GM12878 (cell line): ENCODE data around the gene BGLAP. TPM values are rescaled to one million over a fixed set of nuclear protein-coding genes. Genes with fewer than 3 reads are reported as not detected.

Source experiments
- ATAC-seq: fragments of 200-7000 bp; cut with Tn5 transposase; 3 replicates; pipeline ENCODE4 v1.9.1; 2020; ENCODE audit warnings: mild to moderate bottlenecking, moderate library complexity
- BruUV-seq: library from RNA; stranded (reverse); fragments of 400-500 nt; replicated peaks from 2 replicates; lab custom pipeline; 2021; lab: Mats Ljungman, UMichigan
- CTCF ChIA-PET: fragments of 300-600 bp; sonication (Branson Sonifier 250); formaldehyde crosslinking; extraction: SDS; loops from one replicate; lab custom pipeline; 2021; ENCODE audit warnings: inconsistent platforms; lab: Yijun Ruan, JAX
- POLR2A ChIA-PET: fragments of 350-600 bp; formaldehyde crosslinking; extraction: SDS; loops from one replicate; lab custom pipeline; 2021; ENCODE audit warnings: inconsistent platforms; lab: Charles Lee
- RAD21 ChIA-PET: fragments of 300-600 bp; sonication (Branson Sonifier 250); formaldehyde crosslinking; loops from one replicate; lab custom pipeline; 2023; ENCODE audit warnings: antibody characterized with exemption; ENCODE audit not compliant: unreplicated experiment; lab: Charles Lee
- SMC1A ChIA-PET: fragments of 300-600 bp; sonication (Branson Sonifier 250); formaldehyde crosslinking; loops from one replicate; lab custom pipeline; 2023; ENCODE audit not compliant: unreplicated experiment, uncharacterized antibody; lab: Charles Lee
- DNase-seq: peaks from one replicate; pipeline ENCODE4 v3.0.0-alpha.2; 2011; ENCODE audit warnings: low read depth, low spot score
- FAIRE-seq: peaks from 3 replicates; lab custom pipeline; 2011; peaks lifted over from hg19 to GRCh38; lab: Jason Lieb, UNC
- H2AFZ ChIP-seq: 2 replicates; pipeline ENCODE4 v1.6.0; 2011; ENCODE audit warnings: low read depth, low read length, control low read depth; ENCODE audit not compliant: control insufficient read depth
- H3K27ac ChIP-seq: 2 replicates; pipeline ENCODE4 v1.5.1; 2011; ENCODE audit warnings: control low read depth; ENCODE audit not compliant: control insufficient read depth, insufficient read depth
- H3K27me3 ChIP-seq, 2 experiments: replicated peaks in 1 of 2; 2 replicates each; pipeline versions ENCODE4 v1.6.0 to v1.6.1; 2011; ENCODE audit warnings: low read length in 1 of 2; ENCODE audit not compliant: control insufficient read depth in 2 of 2, insufficient read depth in 2 of 2
- H3K36me3 ChIP-seq, 2 experiments: 2 replicates each; pipeline ENCODE4 v1.5.1; 2011; ENCODE audit warnings: low read length in 1 of 2; ENCODE audit not compliant: control insufficient read depth in 2 of 2, insufficient read depth in 2 of 2
- H3K4me1 ChIP-seq: 2 replicates; pipeline ENCODE4 v1.6.1; 2011; ENCODE audit warnings: mild to moderate bottlenecking, low read length, moderate library complexity, mixed read lengths; ENCODE audit not compliant: control insufficient read depth, insufficient read depth
- H3K4me2 ChIP-seq: 2 replicates; pipeline ENCODE4 v1.6.0; 2011; ENCODE audit warnings: control low read depth; ENCODE audit not compliant: control insufficient read depth, insufficient read depth
- H3K4me3 ChIP-seq: fragments of 200-600 bp; sonication (generic); 2 replicates; pipeline ENCODE4 v1.5.1; 2016
- H3K79me2 ChIP-seq: 2 replicates; pipeline ENCODE4 v1.6.0; 2011; ENCODE audit warnings: low read length; ENCODE audit not compliant: control insufficient read depth, insufficient read depth
- H3K9ac ChIP-seq: 2 replicates; pipeline ENCODE4 v1.8.0; 2011; ENCODE audit warnings: low read length, control low read depth, mixed read lengths; ENCODE audit not compliant: control insufficient read depth, insufficient read depth
- H3K9me3 ChIP-seq: replicated peaks from 3 replicates; pipeline ENCODE4 v1.5.1; 2011; ENCODE audit warnings: mild to moderate bottlenecking, low read length; ENCODE audit not compliant: control insufficient read depth, insufficient read depth
- H4K20me1 ChIP-seq: 2 replicates; pipeline ENCODE4 v1.6.0; 2011; ENCODE audit not compliant: control insufficient read depth, insufficient read depth
- ELK1 ChIP-seq: IDR thresholded peaks from 2 replicates; pipeline ENCODE4 v1.6.1; 2012; ENCODE audit warnings: low read depth, low read length, improper control_type of control experiment
- ETV6 ChIP-seq, 2 experiments: fragments of 450-650 bp in 1 of 2; IDR thresholded peaks in 1 of 2; conservative IDR thresholded peaks in 1 of 2; 2 replicates each; pipeline ENCODE4 v1.6.1; 2014; ENCODE audit warnings: antibody characterized with exemption in 1 of 2, borderline replicate concordance in 1 of 2, low read depth in 1 of 2, mild to moderate bottlenecking in 1 of 2, moderate library complexity in 1 of 2
- HCFC1 ChIP-seq: fragments of 150-350 bp; IDR thresholded peaks from 2 replicates; pipeline ENCODE4 v1.6.1; 2014; ENCODE audit warnings: low read length
- HDAC2 ChIP-seq: fragments of 200-600 bp; sonication (generic); IDR thresholded peaks from 2 replicates; pipeline ENCODE4 v1.6.1; 2017
- HDGF ChIP-seq: fragments of 450-650 bp; IDR thresholded peaks from 2 replicates; pipeline ENCODE4 v1.6.1; 2016; ENCODE audit warnings: antibody characterized with exemption
- MEF2A ChIP-seq: IDR thresholded peaks from 2 replicates; pipeline ENCODE4 v1.6.1; 2011; ENCODE audit warnings: low read depth, mild to moderate bottlenecking, low read length, moderate library complexity; ENCODE audit not compliant: insufficient read depth
- MTA2 ChIP-seq: fragments of 450-650 bp; IDR thresholded peaks from 2 replicates; pipeline ENCODE4 v1.6.1; 2016; ENCODE audit warnings: low read depth, mild to moderate bottlenecking, moderate library complexity
- NFXL1 ChIP-seq: fragments of 450-650 bp; IDR thresholded peaks from 2 replicates; pipeline ENCODE4 v1.6.1; 2017; ENCODE audit warnings: antibody characterized with exemption, mild to moderate bottlenecking, borderline replicate concordance
- NR2F1 ChIP-seq: fragments of 450-650 bp; conservative IDR thresholded peaks from 2 replicates; pipeline ENCODE4 v1.6.1; 2017; ENCODE audit warnings: mild to moderate bottlenecking
- RBBP5 ChIP-seq: fragments of 200-600 bp; sonication (generic); conservative IDR thresholded peaks from 2 replicates; pipeline ENCODE4 v1.6.1; 2016
- RFX5 ChIP-seq: IDR thresholded peaks from 2 replicates; pipeline ENCODE4 v1.6.1; 2011; ENCODE audit warnings: low read depth, low read length, improper control_type of control experiment
- SREBF2 ChIP-seq: IDR thresholded peaks from 2 replicates; pipeline ENCODE4 v1.6.1; 2012; ENCODE audit warnings: mild to moderate bottlenecking, low read length
- SUPT20H ChIP-seq: IDR thresholded peaks from 2 replicates; pipeline ENCODE4 v1.6.1; 2011; ENCODE audit warnings: low read depth, mild to moderate bottlenecking, low read length, moderate library complexity, borderline replicate concordance; ENCODE audit not compliant: control insufficient read depth
- TCF3 ChIP-seq: IDR thresholded peaks from 2 replicates; pipeline ENCODE4 v1.6.1; 2012; ENCODE audit warnings: low read depth, mild to moderate bottlenecking, low read length, borderline replicate concordance; ENCODE audit not compliant: insufficient read depth
- YY1 ChIP-seq: IDR thresholded peaks from 2 replicates; pipeline ENCODE4 v1.6.1; 2011; ENCODE audit warnings: low read depth, mild to moderate bottlenecking, low read length
- ZNF24 ChIP-seq: fragments of 450-650 bp; IDR thresholded peaks from 2 replicates; pipeline ENCODE4 v1.6.1; 2017; ENCODE audit warnings: antibody characterized with exemption, mild to moderate bottlenecking
- WGBS: methylation state at CpG from one replicate; pipeline ENCODE4 v1.1.6; 2016; ENCODE audit warnings: low lambda C conversion rate; ENCODE audit not compliant: insufficient replicate concordance, insufficient coverage; ENCODE audit errors: missing lambda C conversion rate; 5-methylcytosine and 5-hydroxymethylcytosine counted together
- in situ Hi-C: fragments of 300-500 bp; cut with MboI; formaldehyde crosslinking; loops from 9 replicates; pipeline ENCODE4 v1.14.3; 2018; ENCODE audit warnings: mixed read lengths
- intact Hi-C: fragments of 100-400 bp; cut with micrococcal nuclease; formaldehyde crosslinking; loops from one replicate; pipeline ENCODE4 v1.14.2; 2022; ENCODE audit not compliant: unreplicated experiment
- polyA plus RNA-seq, 11 experiments: library from polyadenylated mRNA; depleted of rRNA in 4 of 11; unstranded in 6 of 11; stranded (reverse) in 5 of 11; fragments of >200 nt; fragmentation: Nextera tagmentation in 4 of 11; fragmentation: Illumina TruSeq in 1 of 11; extraction: Ambion mirVana in 4 of 11; extraction: Trizol in 1 of 11; gene quantifications; 1 replicate in 1 of 11; 2 replicates in 10 of 11; pipeline versions ENCODE4 v1.2.1 to v1.2.3, GENCODE V29; 2011 to 2016; ENCODE audit warnings: inconsistent platforms in 2 of 11, missing spikeins in 2 of 11, low read depth in 1 of 11
- total RNA-seq, 4 experiments: library from RNA; depleted of rRNA in 3 of 4; stranded (reverse); fragments of >200 nt in 3 of 4; fragmentation: Illumina TruSeq in 1 of 4; extraction: Trizol in 1 of 4; gene quantifications; 2 replicates each; pipeline versions ENCODE4 v1.2.1 to v1.2.3, GENCODE V29; 2013 to 2021
- TF ChIP-seq, protein P1 (sequence below): fragments of 450-650 bp; IDR thresholded peaks from 2 replicates; pipeline ENCODE4 v1.6.1; 2016; ENCODE audit warnings: mild to moderate bottlenecking

The BGLAP gene
- total and polyA plus RNA-seq, 10 of the 15 experiments (the other 5 are each of a cell fraction or from before 2014, with no cell fraction given) = 0.20 to 1.8 (median 0.40) TPM; not detected in 3

DNA sequence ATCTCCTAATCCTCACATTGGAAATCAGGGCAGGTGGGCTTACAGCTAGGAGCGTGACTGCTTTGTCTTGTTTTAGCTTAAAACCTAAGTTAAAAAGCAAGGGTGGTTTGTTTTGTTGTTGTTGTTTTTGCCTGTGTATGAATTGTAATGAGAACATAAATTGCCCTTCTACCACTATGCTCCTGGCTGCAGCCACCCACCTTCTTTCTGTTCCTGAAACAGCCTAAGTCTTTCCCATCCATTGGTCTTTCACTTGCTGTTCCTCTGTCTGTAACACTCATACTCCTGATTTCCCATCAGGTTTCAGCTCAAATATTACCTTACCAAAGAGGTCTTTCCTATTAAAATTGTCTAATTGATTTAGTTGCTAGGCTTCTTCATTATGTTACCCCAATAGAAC lies 41.5 kb downstream of the BGLAP start (continued):
- TF ChIP-seq MEF2A = no peak
- TF ChIP-seq ELK1 = no peak
- TF ChIP-seq RFX5 = no peak
- no peak for TF ChIP-seq ZNF24
- TF ChIP-seq HDGF = no peak
- TF ChIP-seq, protein P1, sequence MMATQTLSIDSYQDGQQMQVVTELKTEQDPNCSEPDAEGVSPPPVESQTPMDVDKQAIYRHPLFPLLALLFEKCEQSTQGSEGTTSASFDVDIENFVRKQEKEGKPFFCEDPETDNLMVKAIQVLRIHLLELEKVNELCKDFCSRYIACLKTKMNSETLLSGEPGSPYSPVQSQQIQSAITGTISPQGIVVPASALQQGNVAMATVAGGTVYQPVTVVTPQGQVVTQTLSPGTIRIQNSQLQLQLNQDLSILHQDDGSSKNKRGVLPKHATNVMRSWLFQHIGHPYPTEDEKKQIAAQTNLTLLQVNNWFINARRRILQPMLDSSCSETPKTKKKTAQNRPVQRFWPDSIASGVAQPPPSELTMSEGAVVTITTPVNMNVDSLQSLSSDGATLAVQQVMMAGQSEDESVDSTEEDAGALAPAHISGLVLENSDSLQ = no peak
- TF ChIP-seq HDAC2 = no peak
- no peak for TF ChIP-seq YY1
- TF ChIP-seq, all 136 proteins: peak for 0

DNA sequence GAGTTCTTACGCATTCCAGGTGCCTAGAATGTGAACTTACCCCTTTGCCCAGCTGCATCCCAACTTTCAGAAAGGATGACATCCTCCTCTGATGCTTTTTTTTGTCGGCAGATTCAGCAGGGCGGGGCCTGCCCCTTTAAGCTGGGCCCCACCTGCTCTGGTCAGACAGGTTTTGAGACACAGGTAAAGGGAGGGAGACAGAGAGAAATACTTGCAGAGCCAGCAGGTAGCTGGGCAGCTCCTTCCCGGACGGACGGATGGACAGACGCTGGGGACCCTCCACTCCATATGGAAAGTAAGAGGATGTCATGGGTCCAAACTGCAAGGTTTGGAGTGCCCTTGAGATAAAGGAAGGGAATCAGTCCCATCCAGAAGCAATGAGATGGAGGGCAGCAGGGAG lies 42.1 kb downstream of the BGLAP start, which contains the start of gene TMEM79:
TSS of gene TMEM79 (plus strand) at position 214 of the 400 bp plus-strand sequence. CDS start 902 bp downstream, outside the sequence.
- H3K4me3 ChIP-seq = peak within 1 kb of the TSS; percentile 92
- SMC1A ChIA-PET = interaction anchor here (0.9 to 1.7 kb wide), 4 partner anchors 9 to 166 kb away, joined by 3 to 10 read pairs (median 5); partner anchors contain the start of gene GLMP
- RAD21 ChIA-PET = interaction anchor here (1.3 to 1.9 kb wide), 3 partner anchors 54 to 134 kb away, joined by 4 to 6 read pairs (median 5); partner anchors contain the start of genes CCT3, PMF1 and TSACC
- in situ Hi-C loops = no loop called here
- H3K27me3 ChIP-seq = no peaks in the 10 kb centered on the region
- H3K9ac ChIP-seq = peak within 1 kb of the TSS; percentile 89
- CTCF ChIA-PET = interaction anchor here (1.1 to 7.1 kb wide), 5 partner anchors 35 to 346 kb away, joined by 3 to 58 read pairs (median 3); partner anchors contain the start of gene UBQLN4
- no peaks in the 10 kb centered on the region for H4K20me1 ChIP-seq
- POLR2A ChIA-PET = interaction anchor here (0.6 to 2.5 kb wide), 10 partner anchors 9 to 434 kb away, joined by 3 to 12 read pairs (median 4); partner anchors contain the start of gene GLMP
- H2AFZ ChIP-seq = peak within 1 kb of the TSS; percentile 98
- H3K4me1 ChIP-seq = peaks cover 15% of the 10 kb centered on the region; the same call in 1 of the 2 replicates
- FAIRE-seq (no peak), ATAC-seq (no peak), DNase-seq (no peak)
- TF ChIP-seq RBBP5 = no peak
- TF ChIP-seq MTA2 = no peak
- TF ChIP-seq SREBF2 = no peak
- TF ChIP-seq TCF3 = no peak
- TF ChIP-seq SUPT20H = no peak
- no peak for TF ChIP-seq NR2F1
- TF ChIP-seq NFXL1 = no peak
- TF ChIP-seq HCFC1 = no peak
- no peak for TF ChIP-seq ETV6 (conservative IDR thresholded peaks at IDR 0.05 in 1 of 2, IDR thresholded peaks at IDR 0.05 in 1 of 2; ENCODE audit: borderline replicate concordance in 1 of 2, low read depth in 1 of 2)
- H3K27ac ChIP-seq = peak within 1 kb of the TSS; percentile 86
- H3K9me3 ChIP-seq = no peaks in the 10 kb centered on the region
- BruUV-seq = no TSS peak
- intact Hi-C loops = loop anchor here (10.0 kb wide), 1 partner anchor 189 kb away; no protein-coding TSS in a partner anchor
- 90% methylated on average over 7 of the region's 7 CpGs for WGBS
- peak within 1 kb of the TSS; percentile 84 for H3K4me2 ChIP-seq
- peaks cover 46% of the 10 kb centered on the region for H3K79me2 ChIP-seq
- peaks cover 0 to 11% of the 10 kb centered on the region in 2 experiments; a peak in 3 of 4 replicates for H3K36me3 ChIP-seq
